WTC11 (cell line): ENCODE data around the gene S100A13. TPM values are rescaled to one million over a fixed set of nuclear protein-coding genes. Genes with fewer than 3 reads are reported as not detected.

Source experiments
- ATAC-seq: fragments of 200-7000 bp; cut with Tn5 transposase; 2 replicates; pipeline ENCODE4 v1.10.0; 2021; ENCODE audit warnings: mild to moderate bottlenecking, moderate library complexity
- CTCF ChIA-PET: fragments of 300-600 bp; sonication (Branson Sonifier 250); formaldehyde crosslinking; loops from one replicate; lab custom pipeline; 2021; ENCODE audit warnings: antibody characterized with exemption; lab: Charles Lee
- POLR2A ChIA-PET: fragments of 350-600 bp; sonication (Branson Sonifier 250); formaldehyde crosslinking; loops from one replicate; lab custom pipeline; 2021; ENCODE audit warnings: antibody characterized with exemption; lab: Charles Lee
- DNase-seq: peaks from one replicate; pipeline ENCODE4 v3.0.0; 2021; ENCODE audit warnings: low spot score
- H3K27ac Mint-ChIP-seq: 2 replicates; pipeline ENCODE4 v1.8.0; 2021; ENCODE audit warnings: mixed read lengths
- H3K27me3 Mint-ChIP-seq: 2 replicates; pipeline ENCODE4 v1.8.0; 2021; ENCODE audit warnings: low read depth, mild to moderate bottlenecking, moderate library complexity, mixed read lengths
- H3K36me3 Mint-ChIP-seq: 2 replicates; pipeline ENCODE4 v1.8.0; 2021; ENCODE audit warnings: mixed read lengths
- H3K4me1 Mint-ChIP-seq: 2 replicates; pipeline ENCODE4 v1.8.0; 2022; ENCODE audit warnings: mixed read lengths
- H3K4me3 Mint-ChIP-seq: 2 replicates; pipeline ENCODE4 v1.8.0; 2021; ENCODE audit warnings: mild to moderate bottlenecking, moderate library complexity, mixed read lengths
- H3K9me3 Mint-ChIP-seq: 2 replicates; pipeline ENCODE4 v1.8.0; 2021; ENCODE audit warnings: mixed read lengths
- ATF1 ChIP-seq: sonication (generic); formaldehyde crosslinking; IDR thresholded peaks from 2 replicates; pipeline ENCODE4 v1.8.1; 2023; ENCODE audit warnings: mild to moderate bottlenecking, moderate library complexity, missing genetic modification reagents
- CBFB ChIP-seq: sonication (generic); formaldehyde crosslinking; IDR thresholded peaks from 2 replicates; pipeline ENCODE4 v1.8.1; 2022; ENCODE audit warnings: mild to moderate bottlenecking, low read depth, missing genetic modification reagents
- EMX1 ChIP-seq: fragments of 250-450 bp; sonication (Bioruptor Pico); IDR thresholded peaks from 2 replicates; pipeline ENCODE4 v1.8.0; 2021; ENCODE audit warnings: mild to moderate bottlenecking
- FOXJ3 ChIP-seq: sonication (generic); formaldehyde crosslinking; IDR thresholded peaks from 2 replicates; pipeline ENCODE4 v1.9.0; 2021; ENCODE audit warnings: missing genetic modification reagents, mild to moderate bottlenecking, borderline replicate concordance
- GABPB1 ChIP-seq: sonication (generic); formaldehyde crosslinking; IDR thresholded peaks from 2 replicates; pipeline ENCODE4 v1.8.1; 2023; ENCODE audit warnings: mild to moderate bottlenecking, missing genetic modification reagents
- GTF2I ChIP-seq: fragments of 250-450 bp; sonication (Bioruptor Pico); conservative IDR thresholded peaks from 2 replicates; pipeline ENCODE4 v1.4.0; 2021; ENCODE audit warnings: mild to moderate bottlenecking
- IRF2 ChIP-seq: sonication (generic); formaldehyde crosslinking; IDR thresholded peaks from 2 replicates; pipeline ENCODE4 v1.8.0; 2022; ENCODE audit warnings: low read depth, missing genetic modification reagents, borderline replicate concordance
- MXD4 ChIP-seq: fragments of 250-450 bp; sonication (Bioruptor Pico); IDR thresholded peaks from 2 replicates; pipeline ENCODE4 v1.8.0; 2021; ENCODE audit warnings: mild to moderate bottlenecking, moderate library complexity, borderline replicate concordance
- PRRX2 ChIP-seq: fragments of 250-450 bp; sonication (Bioruptor Pico); IDR thresholded peaks from 2 replicates; pipeline ENCODE4 v1.8.0; 2021; ENCODE audit warnings: mild to moderate bottlenecking
- SMAD3 ChIP-seq: sonication (generic); formaldehyde crosslinking; IDR thresholded peaks from 2 replicates; pipeline ENCODE4 v1.8.0; 2022; ENCODE audit warnings: missing genetic modification reagents, mild to moderate bottlenecking, borderline replicate concordance
- SMAD4 ChIP-seq: sonication (generic); formaldehyde crosslinking; IDR thresholded peaks from 2 replicates; pipeline ENCODE4 v1.8.0; 2022; ENCODE audit warnings: mild to moderate bottlenecking, missing genetic modification reagents
- ZNF317 ChIP-seq: sonication (generic); formaldehyde crosslinking; IDR thresholded peaks from 2 replicates; pipeline ENCODE4 v1.8.1; 2023; ENCODE audit warnings: low read depth, mild to moderate bottlenecking, moderate library complexity, missing genetic modification reagents, borderline replicate concordance
- ZNF396 ChIP-seq: fragments of 250-450 bp; sonication (Bioruptor Pico); IDR thresholded peaks from 2 replicates; pipeline ENCODE4 v1.8.0; 2021; ENCODE audit warnings: mild to moderate bottlenecking, moderate library complexity, borderline replicate concordance
- ZNF671 ChIP-seq: fragments of 250-450 bp; sonication (Bioruptor Pico); IDR thresholded peaks from 2 replicates; pipeline ENCODE4 v1.8.0; 2021; ENCODE audit warnings: mild to moderate bottlenecking
- total RNA-seq: library from RNA; stranded (reverse); gene quantifications from 3 replicates; pipeline ENCODE4 v1.2.3, GENCODE V29; 2021
- TF ChIP-seq, protein P1 (sequence below): fragments of 200-600 bp; IDR thresholded peaks from 2 replicates; pipeline ENCODE4 v1.8.0; 2022; ENCODE audit warnings: antibody characterized with exemption
- TF ChIP-seq, protein P2 (sequence below): fragments of 250-450 bp; sonication (Bioruptor Pico); IDR thresholded peaks from 2 replicates; pipeline ENCODE4 v1.8.0; 2021; ENCODE audit warnings: mild to moderate bottlenecking
- TF ChIP-seq, protein P3 (sequence below): fragments of 250-450 bp; sonication (Bioruptor Pico); IDR thresholded peaks from 2 replicates; pipeline ENCODE4 v2.1.2; 2022; ENCODE audit warnings: mild to moderate bottlenecking, moderate library complexity
- TF ChIP-seq, protein P4 (sequence below): sonication (generic); formaldehyde crosslinking; IDR thresholded peaks from 2 replicates; pipeline ENCODE4 v1.8.1; 2023; ENCODE audit warnings: mild to moderate bottlenecking, missing genetic modification reagents, borderline replicate concordance
- TF ChIP-seq, protein P5 (sequence below): sonication (generic); formaldehyde crosslinking; IDR thresholded peaks from 2 replicates; pipeline ENCODE4 v1.8.1; 2022; ENCODE audit warnings: low read depth, missing genetic modification reagents, borderline replicate concordance

S100A13 gene
- total RNA-seq, 1 experiment from 2014 or later, result 68.4 TPM

DNA sequence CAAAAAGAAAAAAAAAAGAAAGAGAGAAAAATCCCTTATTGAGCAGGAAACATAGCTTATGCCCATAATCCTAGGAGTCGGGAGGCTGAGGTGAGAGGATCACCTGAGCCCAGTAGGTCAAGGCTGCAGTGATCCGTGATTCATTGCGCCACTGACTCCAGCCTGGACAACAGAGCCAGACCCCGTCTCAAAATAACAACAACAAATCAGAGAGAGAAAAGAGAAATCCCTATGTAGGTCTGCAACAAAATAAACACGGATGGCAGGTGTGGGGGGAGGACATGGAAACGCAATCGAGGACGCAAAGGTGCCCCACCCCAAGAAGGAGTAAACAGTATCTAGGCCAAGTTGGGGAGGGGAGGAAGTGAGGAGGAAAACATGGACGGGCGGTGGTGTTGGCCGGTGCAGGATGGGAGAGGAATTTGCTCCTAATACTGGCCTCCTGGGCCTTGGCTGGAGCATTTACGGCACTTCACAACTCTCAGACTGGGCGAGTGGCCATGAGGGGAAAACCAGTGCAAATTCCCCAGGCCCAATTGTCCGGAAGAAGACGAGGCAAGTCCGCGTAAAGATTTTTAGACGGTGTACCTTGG lies 6.0 kb upstream of the S100A13 start (continued):
- TF ChIP-seq, protein P1, sequence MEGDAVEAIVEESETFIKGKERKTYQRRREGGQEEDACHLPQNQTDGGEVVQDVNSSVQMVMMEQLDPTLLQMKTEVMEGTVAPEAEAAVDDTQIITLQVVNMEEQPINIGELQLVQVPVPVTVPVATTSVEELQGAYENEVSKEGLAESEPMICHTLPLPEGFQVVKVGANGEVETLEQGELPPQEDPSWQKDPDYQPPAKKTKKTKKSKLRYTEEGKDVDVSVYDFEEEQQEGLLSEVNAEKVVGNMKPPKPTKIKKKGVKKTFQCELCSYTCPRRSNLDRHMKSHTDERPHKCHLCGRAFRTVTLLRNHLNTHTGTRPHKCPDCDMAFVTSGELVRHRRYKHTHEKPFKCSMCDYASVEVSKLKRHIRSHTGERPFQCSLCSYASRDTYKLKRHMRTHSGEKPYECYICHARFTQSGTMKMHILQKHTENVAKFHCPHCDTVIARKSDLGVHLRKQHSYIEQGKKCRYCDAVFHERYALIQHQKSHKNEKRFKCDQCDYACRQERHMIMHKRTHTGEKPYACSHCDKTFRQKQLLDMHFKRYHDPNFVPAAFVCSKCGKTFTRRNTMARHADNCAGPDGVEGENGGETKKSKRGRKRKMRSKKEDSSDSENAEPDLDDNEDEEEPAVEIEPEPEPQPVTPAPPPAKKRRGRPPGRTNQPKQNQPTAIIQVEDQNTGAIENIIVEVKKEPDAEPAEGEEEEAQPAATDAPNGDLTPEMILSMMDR, result no peak
- TF ChIP-seq, protein P2, sequence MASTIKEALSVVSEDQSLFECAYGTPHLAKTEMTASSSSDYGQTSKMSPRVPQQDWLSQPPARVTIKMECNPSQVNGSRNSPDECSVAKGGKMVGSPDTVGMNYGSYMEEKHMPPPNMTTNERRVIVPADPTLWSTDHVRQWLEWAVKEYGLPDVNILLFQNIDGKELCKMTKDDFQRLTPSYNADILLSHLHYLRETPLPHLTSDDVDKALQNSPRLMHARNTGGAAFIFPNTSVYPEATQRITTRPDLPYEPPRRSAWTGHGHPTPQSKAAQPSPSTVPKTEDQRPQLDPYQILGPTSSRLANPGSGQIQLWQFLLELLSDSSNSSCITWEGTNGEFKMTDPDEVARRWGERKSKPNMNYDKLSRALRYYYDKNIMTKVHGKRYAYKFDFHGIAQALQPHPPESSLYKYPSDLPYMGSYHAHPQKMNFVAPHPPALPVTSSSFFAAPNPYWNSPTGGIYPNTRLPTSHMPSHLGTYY, result no peak
- TF ChIP-seq IRF2 (CRISPR knock-in tag), result no peak
- no peak for TF ChIP-seq ZNF671 (CRISPR knock-in tag)

DNA sequence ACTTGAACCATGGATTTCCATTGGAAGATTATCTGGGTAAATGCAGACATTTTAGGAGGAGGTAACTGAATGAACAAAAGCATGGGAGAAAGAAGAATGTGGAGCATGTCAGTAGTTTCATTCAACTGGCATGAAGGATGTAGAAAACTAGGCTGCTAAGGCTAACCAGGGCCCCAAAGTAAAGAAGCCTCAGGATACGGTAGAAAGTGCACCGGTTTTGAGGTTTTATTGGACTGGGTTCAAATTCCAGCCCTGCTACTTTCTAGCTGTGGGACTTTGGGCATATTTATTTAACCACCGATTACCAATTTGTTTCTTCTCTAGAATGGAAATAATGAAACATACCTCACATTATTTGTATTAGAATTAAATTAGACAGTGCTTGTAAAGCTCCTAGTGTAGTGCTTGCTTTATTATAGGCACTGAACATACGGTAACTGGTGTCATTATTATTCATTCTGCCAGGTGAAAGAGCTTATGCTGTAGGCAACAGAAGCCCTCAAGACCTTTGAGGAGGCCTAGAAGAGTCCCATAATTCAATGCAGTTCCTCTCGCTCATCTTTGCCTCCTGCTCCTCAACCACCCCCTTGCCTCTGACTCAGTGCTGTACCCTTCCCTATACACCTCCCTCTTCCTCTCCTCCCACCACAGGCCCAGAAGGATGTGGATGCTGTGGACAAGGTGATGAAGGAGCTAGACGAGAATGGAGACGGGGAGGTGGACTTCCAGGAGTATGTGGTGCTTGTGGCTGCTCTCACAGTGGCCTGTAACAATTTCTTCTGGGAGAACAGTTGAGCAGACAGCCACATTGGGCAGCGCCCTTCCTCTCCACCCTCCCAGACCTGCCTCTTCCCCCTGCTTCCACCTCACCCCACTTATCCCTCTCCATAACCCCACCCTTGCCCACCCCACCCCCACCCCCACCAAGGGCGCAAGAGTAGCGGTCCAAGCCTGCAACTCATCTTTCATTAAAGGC lies 4.0 kb upstream of the S100A13 start:
- H3K27me3 Mint-ChIP-seq, result no peaks in the 10 kb centered on the region
- no peak overlapping the region for H3K4me3 Mint-ChIP-seq
- no peak overlapping the region for H3K27ac Mint-ChIP-seq
- ChIA-PET CTCF (interaction anchor here (0.6 to 1.4 kb wide), 2 partner anchors 63 to 299 kb away, joined by 4 to 5 read pairs; no protein-coding TSS in a partner anchor), POLR2A (interaction anchor here (0.6 kb wide), 1 partner anchor 99 kb away, joined by 3 read pairs; no protein-coding TSS in a partner anchor)
- H3K9me3 Mint-ChIP-seq, result no peaks in the 10 kb centered on the region; the same call in 1 of the 2 replicates
- TF ChIP-seq GABPB1 (CRISPR knock-in tag) (no peak), GTF2I (CRISPR knock-in tag) (no peak), PRRX2 (no peak), EMX1 (CRISPR knock-in tag) (no peak), ZNF396 (no peak), ZNF671 (CRISPR knock-in tag) (no peak), ZNF317 (CRISPR knock-in tag) (no peak), FOXJ3 (CRISPR knock-in tag) (no peak), SMAD3 (no peak), ATF1 (no peak), SMAD4 (CRISPR knock-in tag) (no peak), IRF2 (CRISPR knock-in tag) (no peak), CBFB (CRISPR knock-in tag) (no peak), MXD4 (CRISPR knock-in tag) (no peak)
- TF ChIP-seq, protein P3, sequence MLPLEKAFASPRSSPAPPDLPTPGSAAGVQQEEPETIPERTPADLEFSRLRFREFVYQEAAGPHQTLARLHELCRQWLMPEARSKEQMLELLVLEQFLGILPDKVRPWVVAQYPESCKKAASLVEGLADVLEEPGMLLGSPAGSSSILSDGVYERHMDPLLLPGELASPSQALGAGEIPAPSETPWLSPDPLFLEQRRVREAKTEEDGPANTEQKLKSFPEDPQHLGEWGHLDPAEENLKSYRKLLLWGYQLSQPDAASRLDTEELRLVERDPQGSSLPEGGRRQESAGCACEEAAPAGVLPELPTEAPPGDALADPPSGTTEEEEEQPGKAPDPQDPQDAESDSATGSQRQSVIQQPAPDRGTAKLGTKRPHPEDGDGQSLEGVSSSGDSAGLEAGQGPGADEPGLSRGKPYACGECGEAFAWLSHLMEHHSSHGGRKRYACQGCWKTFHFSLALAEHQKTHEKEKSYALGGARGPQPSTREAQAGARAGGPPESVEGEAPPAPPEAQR, result no peak
- TF ChIP-seq, protein P4, sequence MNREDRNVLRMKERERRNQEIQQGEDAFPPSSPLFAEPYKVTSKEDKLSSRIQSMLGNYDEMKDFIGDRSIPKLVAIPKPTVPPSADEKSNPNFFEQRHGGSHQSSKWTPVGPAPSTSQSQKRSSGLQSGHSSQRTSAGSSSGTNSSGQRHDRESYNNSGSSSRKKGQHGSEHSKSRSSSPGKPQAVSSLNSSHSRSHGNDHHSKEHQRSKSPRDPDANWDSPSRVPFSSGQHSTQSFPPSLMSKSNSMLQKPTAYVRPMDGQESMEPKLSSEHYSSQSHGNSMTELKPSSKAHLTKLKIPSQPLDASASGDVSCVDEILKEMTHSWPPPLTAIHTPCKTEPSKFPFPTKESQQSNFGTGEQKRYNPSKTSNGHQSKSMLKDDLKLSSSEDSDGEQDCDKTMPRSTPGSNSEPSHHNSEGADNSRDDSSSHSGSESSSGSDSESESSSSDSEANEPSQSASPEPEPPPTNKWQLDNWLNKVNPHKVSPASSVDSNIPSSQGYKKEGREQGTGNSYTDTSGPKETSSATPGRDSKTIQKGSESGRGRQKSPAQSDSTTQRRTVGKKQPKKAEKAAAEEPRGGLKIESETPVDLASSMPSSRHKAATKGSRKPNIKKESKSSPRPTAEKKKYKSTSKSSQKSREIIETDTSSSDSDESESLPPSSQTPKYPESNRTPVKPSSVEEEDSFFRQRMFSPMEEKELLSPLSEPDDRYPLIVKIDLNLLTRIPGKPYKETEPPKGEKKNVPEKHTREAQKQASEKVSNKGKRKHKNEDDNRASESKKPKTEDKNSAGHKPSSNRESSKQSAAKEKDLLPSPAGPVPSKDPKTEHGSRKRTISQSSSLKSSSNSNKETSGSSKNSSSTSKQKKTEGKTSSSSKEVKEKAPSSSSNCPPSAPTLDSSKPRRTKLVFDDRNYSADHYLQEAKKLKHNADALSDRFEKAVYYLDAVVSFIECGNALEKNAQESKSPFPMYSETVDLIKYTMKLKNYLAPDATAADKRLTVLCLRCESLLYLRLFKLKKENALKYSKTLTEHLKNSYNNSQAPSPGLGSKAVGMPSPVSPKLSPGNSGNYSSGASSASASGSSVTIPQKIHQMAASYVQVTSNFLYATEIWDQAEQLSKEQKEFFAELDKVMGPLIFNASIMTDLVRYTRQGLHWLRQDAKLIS, result no peak
- TF ChIP-seq, protein P5, sequence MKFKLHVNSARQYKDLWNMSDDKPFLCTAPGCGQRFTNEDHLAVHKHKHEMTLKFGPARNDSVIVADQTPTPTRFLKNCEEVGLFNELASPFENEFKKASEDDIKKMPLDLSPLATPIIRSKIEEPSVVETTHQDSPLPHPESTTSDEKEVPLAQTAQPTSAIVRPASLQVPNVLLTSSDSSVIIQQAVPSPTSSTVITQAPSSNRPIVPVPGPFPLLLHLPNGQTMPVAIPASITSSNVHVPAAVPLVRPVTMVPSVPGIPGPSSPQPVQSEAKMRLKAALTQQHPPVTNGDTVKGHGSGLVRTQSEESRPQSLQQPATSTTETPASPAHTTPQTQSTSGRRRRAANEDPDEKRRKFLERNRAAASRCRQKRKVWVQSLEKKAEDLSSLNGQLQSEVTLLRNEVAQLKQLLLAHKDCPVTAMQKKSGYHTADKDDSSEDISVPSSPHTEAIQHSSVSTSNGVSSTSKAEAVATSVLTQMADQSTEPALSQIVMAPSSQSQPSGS (CRISPR knock-in tag), result no peak
- H3K4me1 Mint-ChIP-seq, result peaks cover 43% of the 10 kb centered on the region
- H3K36me3 Mint-ChIP-seq, result peaks cover 9% of the 10 kb centered on the region
- DNase-seq (no peak), ATAC-seq (no peak)
